RWPE1 (cell line): ENCODE measurements around the gene PIAS3.

Source experiments
- CTCF ChIA-PET: fragments of 350-600 bp; sonication (Branson Sonifier 250); formaldehyde crosslinking; extraction: SDS; loops from one replicate; lab custom pipeline; 2021; lab: Yijun Ruan, JAX
- POLR2A ChIA-PET: fragments of 400-600 bp; formaldehyde crosslinking; extraction: SDS; loops from one replicate; lab custom pipeline; 2020; ENCODE audit warnings: antibody characterized with exemption; ENCODE audit not compliant: low non-redundant PET; lab: Yijun Ruan, JAX
- DNase-seq: peaks from one replicate; pipeline ENCODE4 v3.0.0; 2012; ENCODE audit warnings: low spot score
- H3K27ac ChIP-seq: fragments of 450-650 bp; 2 replicates; pipeline ENCODE4 v1.5.1; 2017
- TF ChIP-seq, protein P1 (sequence below): fragments of 450-650 bp; conservative IDR thresholded peaks from 2 replicates; pipeline ENCODE4 v1.5.1; 2017; ENCODE audit warnings: low read depth, mild to moderate bottlenecking

PIAS3 gene

DNA sequence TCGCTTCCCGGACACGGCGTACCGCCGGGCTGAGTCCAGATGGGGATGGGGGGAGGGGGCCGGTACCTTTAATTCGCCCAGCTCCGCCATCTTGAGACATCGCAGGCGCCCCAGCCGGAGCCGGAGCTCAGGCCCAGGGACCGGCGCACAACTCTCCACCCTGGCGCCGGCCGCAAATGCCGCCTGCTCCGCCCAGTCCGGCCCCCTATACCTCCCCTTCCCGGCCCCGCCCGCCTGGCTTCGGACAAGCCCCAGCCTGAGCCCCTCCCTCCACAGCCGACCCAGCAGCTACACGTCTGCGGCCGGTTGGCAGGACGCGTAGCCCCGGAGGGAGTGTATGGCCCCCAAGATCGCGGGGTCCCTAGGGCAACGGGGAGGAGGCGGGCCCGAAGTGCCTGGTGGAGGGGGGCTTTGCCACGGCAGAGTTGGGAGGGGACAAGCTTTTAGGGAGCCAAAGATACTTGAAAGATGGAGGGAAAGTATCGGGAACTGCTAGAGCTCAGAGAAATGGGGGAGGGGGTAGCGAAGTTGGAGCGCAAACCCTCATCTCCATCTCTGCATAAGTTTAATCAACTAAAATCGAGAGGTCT is at the start of gene PIAS3:
Gene PIAS3, minus strand, starts transcription at position 181 of the 590 bp plus-strand sequence. Its CDS starts 91 bp downstream, at position 90.
- peak within 1 kb of the TSS; percentile 89 for H3K27ac ChIP-seq
- TF ChIP-seq, protein P1, sequence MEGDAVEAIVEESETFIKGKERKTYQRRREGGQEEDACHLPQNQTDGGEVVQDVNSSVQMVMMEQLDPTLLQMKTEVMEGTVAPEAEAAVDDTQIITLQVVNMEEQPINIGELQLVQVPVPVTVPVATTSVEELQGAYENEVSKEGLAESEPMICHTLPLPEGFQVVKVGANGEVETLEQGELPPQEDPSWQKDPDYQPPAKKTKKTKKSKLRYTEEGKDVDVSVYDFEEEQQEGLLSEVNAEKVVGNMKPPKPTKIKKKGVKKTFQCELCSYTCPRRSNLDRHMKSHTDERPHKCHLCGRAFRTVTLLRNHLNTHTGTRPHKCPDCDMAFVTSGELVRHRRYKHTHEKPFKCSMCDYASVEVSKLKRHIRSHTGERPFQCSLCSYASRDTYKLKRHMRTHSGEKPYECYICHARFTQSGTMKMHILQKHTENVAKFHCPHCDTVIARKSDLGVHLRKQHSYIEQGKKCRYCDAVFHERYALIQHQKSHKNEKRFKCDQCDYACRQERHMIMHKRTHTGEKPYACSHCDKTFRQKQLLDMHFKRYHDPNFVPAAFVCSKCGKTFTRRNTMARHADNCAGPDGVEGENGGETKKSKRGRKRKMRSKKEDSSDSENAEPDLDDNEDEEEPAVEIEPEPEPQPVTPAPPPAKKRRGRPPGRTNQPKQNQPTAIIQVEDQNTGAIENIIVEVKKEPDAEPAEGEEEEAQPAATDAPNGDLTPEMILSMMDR, result no peak
- ChIA-PET POLR2A (interaction anchor here (0.5 to 1.1 kb wide), 4 partner anchors 13 to 143 kb away, joined by 3 to 8 read pairs (median 4); partner anchors contain the start of genes ANKRD34A, NUDT17 and POLR3GL), CTCF (interaction anchor here (1.1 to 6.3 kb wide), 3 partner anchors 9 to 33 kb away, joined by 3 to 51 read pairs (median 9); partner anchors contain the start of gene NUDT17)
- DNase-seq, result peak; percentile 99

DNA sequence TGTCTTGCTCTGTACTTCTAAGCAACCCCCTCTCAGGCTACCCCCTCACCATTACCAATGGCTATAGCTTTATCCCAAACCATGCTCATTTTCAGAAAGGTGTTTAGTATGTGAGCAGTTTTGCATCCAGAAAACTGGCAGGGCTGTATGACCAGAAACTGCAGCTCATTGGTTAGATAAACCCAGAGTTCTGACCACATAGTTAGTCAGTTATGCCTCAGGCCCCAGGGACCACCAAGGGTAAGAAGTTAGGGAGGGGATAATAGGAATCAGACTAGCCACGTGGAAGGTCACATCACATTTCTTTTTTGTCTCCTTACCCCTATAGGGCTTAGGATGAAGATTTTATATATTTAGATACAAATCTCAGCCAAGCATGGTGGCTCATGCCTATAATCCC is 49.8 kb upstream of the PIAS3 start:
- POLR2A ChIA-PET, result no interaction called here
- H3K27ac ChIP-seq, result peak overlapping the region; percentile 50; the same call in 1 of the 2 replicates
- CTCF ChIA-PET, result interaction anchor here (0.7 to 4.0 kb wide), 3 partner anchors 13 to 113 kb away, joined by 3 to 27 read pairs (median 4); no protein-coding TSS in a partner anchor
- DNase-seq, result no peak
- TF ChIP-seq, protein P1, result no peak

DNA sequence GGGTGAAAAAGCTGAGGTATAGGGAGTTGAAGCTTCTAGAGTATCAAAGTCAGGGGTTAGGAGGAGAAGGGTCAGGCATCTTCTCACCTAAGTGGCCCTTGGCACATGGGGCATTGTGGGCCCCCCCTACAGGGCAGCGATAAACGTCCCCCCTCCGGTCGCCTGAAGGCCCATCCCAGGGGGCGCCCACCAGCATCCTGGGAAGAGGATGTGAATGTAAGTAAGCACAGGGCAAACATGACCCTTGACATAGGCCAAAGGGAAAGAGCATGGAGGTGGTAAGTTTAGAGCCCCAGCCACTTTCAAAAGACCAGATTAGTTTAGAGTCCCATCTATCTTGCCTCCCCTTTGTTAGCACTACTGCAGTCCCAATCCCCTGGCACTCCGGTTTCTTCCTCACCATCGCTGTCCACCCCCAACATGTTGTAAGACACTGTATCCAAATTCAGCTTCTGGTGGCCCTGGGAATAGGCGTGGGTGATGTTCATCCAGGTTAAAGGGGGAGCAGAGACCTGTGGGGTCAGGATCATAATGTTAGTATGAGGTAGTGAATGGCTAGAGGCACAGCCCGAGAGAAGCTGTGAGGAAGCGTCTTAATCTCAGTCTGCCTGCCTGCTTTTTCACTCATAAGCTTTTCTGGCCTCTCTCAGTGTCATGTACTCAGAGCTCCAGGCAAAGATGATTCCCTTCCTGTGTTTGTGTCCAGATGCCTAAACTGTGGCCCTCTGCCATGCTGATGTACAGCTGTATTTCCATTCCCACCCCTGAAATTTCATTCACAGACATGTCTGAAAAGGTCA is 48.3 kb upstream of the PIAS3 start:
- TF ChIP-seq, protein P1, result no peak
- DNase-seq, result no peak
- POLR2A ChIA-PET, result no interaction called here
- CTCF ChIA-PET, result interaction anchor here (1.5 to 4.0 kb wide), 2 partner anchors 15 to 62 kb away, joined by 6 to 27 read pairs; partner anchors contain the start of gene NUDT17
- peak overlapping the region; percentile 51 for H3K27ac ChIP-seq

- no peak overlapping the region for H3K27ac ChIP-seq
- CTCF ChIA-PET, result no interaction called here
- no peak for DNase-seq
- TF ChIP-seq, protein P1, result no peak
- POLR2A ChIA-PET, result no interaction called here
These were observed 42.6 kb upstream of the PIAS3 start for GRCh38 chr1:145901312-145902021.

DNA sequence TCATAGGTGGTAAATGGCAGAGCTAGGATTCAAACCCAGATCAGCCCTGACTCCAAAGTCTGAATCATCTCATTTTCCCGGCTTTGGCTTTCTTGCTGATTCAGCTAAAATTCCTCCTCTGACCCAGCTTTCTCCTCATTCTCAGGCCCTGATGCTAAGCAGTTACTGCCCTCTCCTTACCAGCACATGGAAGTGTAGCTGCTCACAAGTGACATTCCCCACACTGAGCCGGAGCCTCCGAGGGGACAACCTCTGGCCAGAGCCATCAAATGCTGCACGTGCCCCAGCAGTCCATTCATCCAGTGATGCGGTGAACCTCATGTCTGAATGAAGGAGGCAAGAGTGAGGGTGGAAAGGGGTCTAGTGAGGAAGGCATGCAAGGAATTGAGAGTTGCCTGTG is 39.9 kb upstream of the PIAS3 start:
- TF ChIP-seq, protein P1, result no peak
- DNase-seq, result no peak
- CTCF ChIA-PET, result interaction anchor here (0.6 to 0.7 kb wide), 2 partner anchors 28 to 53 kb away, joined by 3 read pairs; partner anchors contain the start of genes NUDT17 and RBM8A
- peak overlapping the region; percentile 2; the same call in 1 of the 2 replicates for H3K27ac ChIP-seq
- POLR2A ChIA-PET, result no interaction called here

DNA sequence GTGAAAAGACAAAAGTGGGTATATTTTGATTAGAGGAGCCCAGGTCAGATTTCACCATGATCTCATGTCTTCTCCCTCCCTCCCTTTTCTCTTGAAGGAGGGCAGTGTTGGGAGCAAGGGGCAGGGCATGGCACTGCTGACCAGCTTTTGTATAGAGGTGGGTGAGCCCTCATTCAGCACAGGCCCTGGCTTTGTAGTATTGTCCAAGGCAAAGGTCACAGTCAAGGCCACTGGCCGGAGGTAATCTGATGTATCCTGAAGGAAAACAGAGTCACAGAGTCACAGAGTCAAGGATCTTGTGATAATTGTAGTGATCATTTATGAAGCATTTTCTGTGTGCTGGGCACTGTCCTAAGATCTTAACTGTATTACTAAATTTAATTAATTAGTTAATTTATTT is 39.1 kb upstream of the PIAS3 start:
- H3K27ac ChIP-seq, result no peak overlapping the region; the same call in 1 of the 2 replicates
- ChIA-PET POLR2A (no interaction called here), CTCF (no interaction called here)
- TF ChIP-seq, protein P1, result no peak
- no peak for DNase-seq
